ENCODE data around the gene CHTF18. TPM values are rescaled to one million over a fixed set of nuclear protein-coding genes. Genes with fewer than 3 reads are reported as not detected.
A peak's percentile ranks its signal among the peaks of the same experiment; 100 is the strongest.

The CHTF18 gene
- total and polyA plus RNA-seq, 2 experiments from 2014 or later: 61.3 to 129 TPM

DNA sequence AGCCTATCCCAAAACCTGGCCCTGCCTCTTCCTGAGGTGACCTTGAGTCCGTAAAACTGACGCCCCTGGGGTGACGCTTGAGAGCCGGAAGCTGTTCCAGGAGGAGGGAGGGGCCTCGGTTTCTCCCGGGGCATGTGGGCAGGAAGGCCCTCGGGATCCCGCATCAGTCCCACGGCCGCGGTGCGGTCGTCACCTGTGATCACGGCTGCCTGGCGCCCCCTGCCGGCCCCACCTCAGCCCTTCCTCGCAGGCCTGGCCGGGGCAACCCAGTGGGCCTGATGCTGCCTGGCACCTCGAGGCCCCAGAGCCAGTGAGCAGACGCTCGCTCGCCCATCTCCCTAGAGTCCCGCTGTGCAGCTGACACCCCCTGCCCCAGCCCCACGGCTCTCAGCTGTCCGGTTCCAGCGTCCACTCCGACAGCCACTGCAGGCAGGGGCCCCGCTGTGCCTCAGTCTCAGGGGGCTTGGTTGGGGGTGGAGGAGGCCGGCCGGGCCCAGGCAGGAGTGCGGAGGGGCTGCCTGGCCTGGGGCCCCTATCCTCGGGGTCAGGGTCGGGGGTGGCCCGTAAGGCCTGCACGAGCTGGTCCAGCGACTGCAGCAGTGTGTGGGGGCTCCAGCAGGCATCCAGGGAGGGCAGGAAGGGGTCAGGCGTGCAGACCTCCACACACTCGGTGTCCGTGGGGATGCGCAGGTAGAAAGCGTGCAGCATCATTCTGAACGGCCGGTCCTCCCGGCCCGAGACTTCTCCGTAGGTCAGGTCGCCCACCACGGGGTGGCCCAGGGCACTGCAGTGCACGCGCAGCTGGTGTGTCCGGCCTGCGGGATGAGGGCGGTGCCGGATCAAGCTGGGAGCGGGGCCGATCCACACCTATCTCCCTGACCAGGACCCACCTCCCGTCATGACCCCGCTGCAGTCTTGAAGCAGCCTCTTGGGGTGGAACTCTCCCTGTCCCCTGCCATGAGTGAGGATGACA is 2.6 kb upstream of the CHTF18 start:
- Mint-ChIP-seq H3K4me3 (peak overlapping the region; percentile 58), H3K36me3 (ENCODE audit: low read depth) (peaks cover 6% of the 10 kb centered on the region; the same call in 1 of the 3 replicates), H3K9me3 (no peaks in the 10 kb centered on the region), H3K27me3 (ENCODE audit: insufficient read depth, low read depth, poor library complexity) (peaks cover 14% of the 10 kb centered on the region), H3K27ac (no peak overlapping the region), H3K4me1 (no peaks in the 10 kb centered on the region)
- Histone ChIP-seq H3K36me3 (ENCODE audit: insufficient read depth) (no peaks in the 10 kb centered on the region), H4K20me1 (replicated peaks; ENCODE audit: insufficient read depth) (peaks cover 6% of the 10 kb centered on the region), H3K4me2 (no peak overlapping the region), H3K4me1 (ENCODE audit: insufficient read depth) (no peaks in the 10 kb centered on the region), H3K27ac (ENCODE audit: low read depth) (no peak overlapping the region), H3K9me2 (ENCODE audit: insufficient read depth) (no peaks in the 10 kb centered on the region), H2AFZ (no peak overlapping the region), H3K79me2 (replicated peaks; ENCODE audit: insufficient read depth) (peaks cover 11% of the 10 kb centered on the region; the same call in 1 of the 2 replicates), H3F3A (replicated peaks; ENCODE audit: low read depth) (no peaks in the 10 kb centered on the region), H3K27me3 (ENCODE audit: insufficient read depth) (no peaks in the 10 kb centered on the region), H3K4me3 (no peak overlapping the region)
- TF ChIP-seq NANOG (IDR thresholded peaks at IDR 0.05; ENCODE audit: borderline replicate concordance) (no peak), ZNF331 (CRISPR knock-in tag; IDR thresholded peaks at IDR 0.05; ENCODE audit: low read depth) (no peak), CTCF (conservative IDR thresholded peaks at IDR 0.05; ENCODE audit: low read depth in 2 of 2) (peak; percentile 74 to 90), CREB1 (CRISPR knock-in tag; IDR thresholded peaks at IDR 0.05; ENCODE audit: low read depth) (peak; percentile 57), EZH2phosphoT487 (IDR thresholded peaks at IDR 0.05; ENCODE audit: unreplicated experiment) (no peak)
- TF ChIP-seq, protein P1, sequence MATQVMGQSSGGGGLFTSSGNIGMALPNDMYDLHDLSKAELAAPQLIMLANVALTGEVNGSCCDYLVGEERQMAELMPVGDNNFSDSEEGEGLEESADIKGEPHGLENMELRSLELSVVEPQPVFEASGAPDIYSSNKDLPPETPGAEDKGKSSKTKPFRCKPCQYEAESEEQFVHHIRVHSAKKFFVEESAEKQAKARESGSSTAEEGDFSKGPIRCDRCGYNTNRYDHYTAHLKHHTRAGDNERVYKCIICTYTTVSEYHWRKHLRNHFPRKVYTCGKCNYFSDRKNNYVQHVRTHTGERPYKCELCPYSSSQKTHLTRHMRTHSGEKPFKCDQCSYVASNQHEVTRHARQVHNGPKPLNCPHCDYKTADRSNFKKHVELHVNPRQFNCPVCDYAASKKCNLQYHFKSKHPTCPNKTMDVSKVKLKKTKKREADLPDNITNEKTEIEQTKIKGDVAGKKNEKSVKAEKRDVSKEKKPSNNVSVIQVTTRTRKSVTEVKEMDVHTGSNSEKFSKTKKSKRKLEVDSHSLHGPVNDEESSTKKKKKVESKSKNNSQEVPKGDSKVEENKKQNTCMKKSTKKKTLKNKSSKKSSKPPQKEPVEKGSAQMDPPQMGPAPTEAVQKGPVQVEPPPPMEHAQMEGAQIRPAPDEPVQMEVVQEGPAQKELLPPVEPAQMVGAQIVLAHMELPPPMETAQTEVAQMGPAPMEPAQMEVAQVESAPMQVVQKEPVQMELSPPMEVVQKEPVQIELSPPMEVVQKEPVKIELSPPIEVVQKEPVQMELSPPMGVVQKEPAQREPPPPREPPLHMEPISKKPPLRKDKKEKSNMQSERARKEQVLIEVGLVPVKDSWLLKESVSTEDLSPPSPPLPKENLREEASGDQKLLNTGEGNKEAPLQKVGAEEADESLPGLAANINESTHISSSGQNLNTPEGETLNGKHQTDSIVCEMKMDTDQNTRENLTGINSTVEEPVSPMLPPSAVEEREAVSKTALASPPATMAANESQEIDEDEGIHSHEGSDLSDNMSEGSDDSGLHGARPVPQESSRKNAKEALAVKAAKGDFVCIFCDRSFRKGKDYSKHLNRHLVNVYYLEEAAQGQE (IDR thresholded peaks at IDR 0.05; ENCODE audit: unreplicated experiment): no peak
- peak; percentile 72 for ATAC-seq
- DNase-seq (ENCODE audit: low spot score): peak; percentile 93

DNA sequence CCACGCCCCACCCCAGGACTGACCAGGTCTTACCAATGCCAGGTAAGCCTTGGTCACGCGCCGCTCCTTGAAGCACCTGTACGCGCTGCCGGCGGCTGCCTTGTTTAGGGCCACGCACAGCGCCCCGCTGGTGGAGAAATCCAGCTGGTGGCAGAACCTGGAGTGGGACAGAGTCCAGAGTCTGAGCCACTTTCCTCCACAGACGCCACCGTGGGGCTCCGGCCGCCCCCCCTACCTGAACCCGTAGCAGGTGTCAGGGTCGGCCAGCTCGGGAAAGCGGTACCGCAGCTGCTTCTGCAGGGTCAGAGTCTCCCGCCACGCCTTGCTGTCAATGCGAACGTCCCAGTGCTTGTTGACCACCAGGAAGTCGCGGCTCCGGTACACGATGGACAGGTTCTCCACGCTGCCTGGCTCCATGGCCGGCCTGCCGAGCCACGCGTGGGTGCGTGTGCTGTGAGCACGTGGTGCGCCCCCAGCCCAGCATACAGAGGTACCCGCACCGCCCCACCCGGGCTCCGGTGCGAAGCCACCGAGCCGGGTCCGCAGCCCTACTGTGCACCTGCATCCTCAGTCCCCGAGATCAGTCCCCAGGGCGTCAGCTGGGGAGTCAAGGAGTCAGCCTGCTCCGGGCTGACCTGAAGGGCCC is 976 bp upstream of the CHTF18 start:
- no peaks in the 10 kb centered on the region for H3K4me1 ChIP-seq (ENCODE audit: insufficient read depth)
- peaks cover 10% of the 10 kb centered on the region for H4K20me1 ChIP-seq (replicated peaks; ENCODE audit: insufficient read depth)
- H3K9me3 Mint-ChIP-seq: no peaks in the 10 kb centered on the region; the same call in 2 of the 3 replicates
- no peaks in the 10 kb centered on the region for H3F3A ChIP-seq (replicated peaks; ENCODE audit: low read depth)
- peaks cover 11% of the 10 kb centered on the region; the same call in 1 of the 2 replicates for H3K79me2 ChIP-seq (replicated peaks; ENCODE audit: insufficient read depth)
- H3K4me3 ChIP-seq: peak overlapping the region; percentile 90
- no peaks in the 10 kb centered on the region for H3K9me2 ChIP-seq (ENCODE audit: insufficient read depth)
- DNase-seq (ENCODE audit: low spot score) (no peak), ATAC-seq (no peak; the same call in 1 of the 3 replicates)
- H3K4me1 Mint-ChIP-seq: no peaks in the 10 kb centered on the region
- H3K4me3 Mint-ChIP-seq: peak overlapping the region; percentile 88
- no peak overlapping the region for H3K27ac ChIP-seq (ENCODE audit: low read depth)
- peak overlapping the region; percentile 86; the same call in 1 of the 2 replicates for H3K27ac Mint-ChIP-seq
- H2AFZ ChIP-seq: no peak overlapping the region
- no peaks in the 10 kb centered on the region; the same call in 1 of the 2 replicates for H3K36me3 ChIP-seq (ENCODE audit: insufficient read depth)
- H3K36me3 Mint-ChIP-seq (ENCODE audit: low read depth): peaks cover 17% of the 10 kb centered on the region
- peak overlapping the region; percentile 91 for H3K4me2 ChIP-seq
- H3K27me3 ChIP-seq (ENCODE audit: insufficient read depth): no peaks in the 10 kb centered on the region
- H3K27me3 Mint-ChIP-seq (ENCODE audit: insufficient read depth, low read depth, poor library complexity): peaks cover 14% of the 10 kb centered on the region
- TF ChIP-seq EZH2phosphoT487 (IDR thresholded peaks at IDR 0.05; ENCODE audit: unreplicated experiment): no peak
- no peak for TF ChIP-seq STAT1 (IDR thresholded peaks at IDR 0.05; ENCODE audit: unreplicated experiment)
- TF ChIP-seq ZNF114 (CRISPR knock-in tag; IDR thresholded peaks at IDR 0.05): no peak
- no peak for TF ChIP-seq JUNB (IDR thresholded peaks at IDR 0.05; ENCODE audit: unreplicated experiment)
- no peak for TF ChIP-seq ZNF331 (CRISPR knock-in tag; IDR thresholded peaks at IDR 0.05; ENCODE audit: low read depth)
- no peak for TF ChIP-seq EZH2 (IDR thresholded peaks at IDR 0.05; ENCODE audit: low read depth, unreplicated experiment)
